ENCODE measurements around the gene MYPOP. TPM values are rescaled to one million over a fixed set of nuclear protein-coding genes. Genes with fewer than 3 reads are reported as not detected.

Gene MYPOP
- total and polyA plus RNA-seq, 10 of the 15 experiments (the other 5 are each of a cell fraction or from before 2014, with no cell fraction given) = 0.47 to 9.4 (median 1.4) TPM

- peak; percentile 30; the same call in 1 of the 2 replicates for TF ChIP-seq POLR2AphosphoS2 (IDR thresholded peaks at IDR 0.05; ENCODE audit: low read depth, low read length)
- TF ChIP-seq RUNX3 (IDR thresholded peaks at IDR 0.05; ENCODE audit: low read length) = no peak
- no peak for TF ChIP-seq ZNF207 (IDR thresholded peaks at IDR 0.05; ENCODE audit: borderline replicate concordance)
- peak; percentile 47 for TF ChIP-seq E4F1 (IDR thresholded peaks at IDR 0.05; ENCODE audit: borderline replicate concordance, partially characterized antibody)
- TF ChIP-seq MEF2B (IDR thresholded peaks at IDR 0.05; ENCODE audit: partially characterized antibody, poor library complexity, severe bottlenecking) = peak; percentile 17
- TF ChIP-seq MTA3 (IDR thresholded peaks at IDR 0.05; ENCODE audit: borderline replicate concordance, low read length) = peak; percentile 67; the same call in 1 of the 2 replicates
- no peak for TF ChIP-seq ZBTB4 (CRISPR knock-in tag; IDR thresholded peaks at IDR 0.05)
- peak; percentile 86 for TF ChIP-seq HCFC1 (IDR thresholded peaks at IDR 0.05; ENCODE audit: low read length)
- no peak; the same call in none of the 2 replicates for TF ChIP-seq NKRF (conservative IDR thresholded peaks at IDR 0.05)
- no peak for TF ChIP-seq STAT1 (conservative IDR thresholded peaks at IDR 0.05)
- no peak for TF ChIP-seq CBX5 (IDR thresholded peaks at IDR 0.05; ENCODE audit: low read depth)
- TF ChIP-seq TAF1 (IDR thresholded peaks at IDR 0.05; ENCODE audit: borderline replicate concordance, low read depth, low read length) = peak; percentile 29; the same call in 1 of the 2 replicates
- no peak for TF ChIP-seq ZNF24 (IDR thresholded peaks at IDR 0.05)
- TF ChIP-seq TBL1XR1 (IDR thresholded peaks at IDR 0.05; ENCODE audit: low read depth, low read length) = no peak; the same call in 1 of the 2 replicates
- TF ChIP-seq CHD2 (IDR thresholded peaks at IDR 0.05; ENCODE audit: borderline replicate concordance, low read depth, low read length) = peak; percentile 69; the same call in 1 of the 2 replicates
- no peak for TF ChIP-seq CBFB (IDR thresholded peaks at IDR 0.05; ENCODE audit: low read depth)
- no peak for TF ChIP-seq EZH2 (IDR thresholded peaks at IDR 0.05; ENCODE audit: borderline replicate concordance, control insufficient read depth, low read depth, low read length)
- no peak for TF ChIP-seq BCL11A (IDR thresholded peaks at IDR 0.05; ENCODE audit: low read depth, low read length)
- TF ChIP-seq, protein P1, sequence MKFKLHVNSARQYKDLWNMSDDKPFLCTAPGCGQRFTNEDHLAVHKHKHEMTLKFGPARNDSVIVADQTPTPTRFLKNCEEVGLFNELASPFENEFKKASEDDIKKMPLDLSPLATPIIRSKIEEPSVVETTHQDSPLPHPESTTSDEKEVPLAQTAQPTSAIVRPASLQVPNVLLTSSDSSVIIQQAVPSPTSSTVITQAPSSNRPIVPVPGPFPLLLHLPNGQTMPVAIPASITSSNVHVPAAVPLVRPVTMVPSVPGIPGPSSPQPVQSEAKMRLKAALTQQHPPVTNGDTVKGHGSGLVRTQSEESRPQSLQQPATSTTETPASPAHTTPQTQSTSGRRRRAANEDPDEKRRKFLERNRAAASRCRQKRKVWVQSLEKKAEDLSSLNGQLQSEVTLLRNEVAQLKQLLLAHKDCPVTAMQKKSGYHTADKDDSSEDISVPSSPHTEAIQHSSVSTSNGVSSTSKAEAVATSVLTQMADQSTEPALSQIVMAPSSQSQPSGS (IDR thresholded peaks at IDR 0.05; ENCODE audit: low read length) = no peak
- no peak for TF ChIP-seq NFYA (IDR thresholded peaks at IDR 0.05; ENCODE audit: borderline replicate concordance, low read depth, low read length)
- no peak for TF ChIP-seq FOXM1 (IDR thresholded peaks at IDR 0.05; ENCODE audit: low read depth, low read length)
Observed at GRCh38 chr19:45886427-45887199, 15.8 kb downstream of the MYPOP start (continued).

All from GM12878 (cell line).